NOMO-1 (cell line): ENCODE data around the gene SMPDL3A.

Experiments used
- DNase-seq, 2 experiments: peaks; one replicate each; lab custom pipeline; 2025; ENCODE audit not compliant: unreplicated experiment in 2 of 2; lab: John Stamatoyannopoulos, UW

The SMPDL3A gene

DNA sequence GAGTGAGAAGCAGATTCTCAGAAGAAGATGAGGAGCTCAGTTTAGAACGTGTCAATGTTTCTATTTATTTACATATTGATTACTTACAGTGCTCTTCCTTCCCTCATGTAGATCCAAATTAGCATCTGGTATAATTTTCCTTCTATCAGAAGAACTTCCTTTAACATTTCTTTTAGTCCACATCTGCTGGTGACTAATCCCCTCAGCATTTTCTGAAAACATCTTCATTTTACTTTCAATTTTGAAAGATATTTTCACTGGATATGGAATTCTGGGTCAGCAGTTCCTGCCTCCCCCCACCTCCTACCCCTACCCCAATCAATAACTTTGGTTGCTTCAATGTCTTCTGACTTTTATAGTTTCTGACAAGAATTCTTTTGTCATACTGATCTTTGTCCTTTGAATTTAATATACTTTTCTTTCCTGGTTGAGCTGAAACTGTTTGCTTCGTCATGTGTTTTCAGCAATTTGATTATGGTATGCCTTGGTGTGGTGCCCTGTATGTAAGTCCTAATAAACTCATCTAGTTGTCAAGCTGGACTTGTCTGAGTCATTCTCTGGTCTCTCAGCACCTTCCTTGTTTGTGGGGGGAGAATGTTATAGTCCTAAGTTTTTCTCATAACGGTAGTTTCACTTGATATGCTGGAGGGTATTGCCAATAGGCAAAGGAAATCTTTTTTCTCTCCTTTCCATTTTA is 57.0 kb downstream of the SMPDL3A start:
- no peak for DNase-seq

GRCh38 chr6:122853259-122853995 is 64.4 kb downstream of the SMPDL3A start:
- DNase-seq, result peak; percentile 52 to 72
